K562 (cell line): ENCODE data around the gene CFAP70. TPM values are rescaled to one million over a fixed set of nuclear protein-coding genes. Genes with fewer than 3 reads are reported as not detected.

ENCODE experiments used
- IFI16 ChIP-seq: fragments of 250-450 bp; sonication (Bioruptor Pico); IDR thresholded peaks from 2 replicates; pipeline ENCODE4 v2.1.2; 2022; ENCODE audit warnings: mild to moderate bottlenecking, inconsistent platforms
- ILK ChIP-seq: fragments of 450-650 bp; IDR thresholded peaks from 2 replicates; pipeline ENCODE4 v1.6.1; 2016; ENCODE audit warnings: missing genetic modification characterization, low read depth, mild to moderate bottlenecking, missing compliant biosample characterization, moderate library complexity, borderline replicate concordance
- SIX5 ChIP-seq, 2 experiments: IDR thresholded peaks; 2 replicates each; pipeline ENCODE4 v1.6.1; 2011; ENCODE audit warnings: low read length in 2 of 2, borderline replicate concordance in 1 of 2, low read depth in 1 of 2, mild to moderate bottlenecking in 1 of 2, moderate library complexity in 1 of 2; ENCODE audit not compliant: insufficient read depth in 1 of 2
- ZNF785 ChIP-seq: fragments of 250-450 bp; sonication (Bioruptor Pico); IDR thresholded peaks from 2 replicates; pipeline ENCODE4 v1.4.0; 2020; ENCODE audit warnings: mild to moderate bottlenecking
- polyA plus RNA-seq, 8 experiments: library from polyadenylated mRNA; depleted of rRNA in 4 of 8; stranded (reverse) in 5 of 8; unstranded in 3 of 8; fragments of >200 nt; fragmentation: Nextera tagmentation in 2 of 8; fragmentation: Illumina TruSeq in 1 of 8; extraction: Ambion mirVana in 2 of 8; extraction: Trizol in 1 of 8; gene quantifications; 2 replicates each; pipeline versions ENCODE4 v1.2.1 to v1.2.3, GENCODE V29; 2011 to 2014; ENCODE audit warnings: inconsistent platforms in 1 of 8, missing spikeins in 1 of 8
- total RNA-seq, 7 experiments: library from RNA; depleted of rRNA in 6 of 7; stranded (reverse); fragments of >200 nt in 6 of 7; fragmentation: Illumina TruSeq in 2 of 7; extraction: Trizol in 2 of 7; gene quantifications; 2 replicates each; pipeline versions ENCODE4 v1.2.1 to v1.2.3, GENCODE V29; 2011 to 2021; ENCODE audit warnings: low replicate concordance in 1 of 7
- TF ChIP-seq, protein P1 (sequence below): fragments of 450-650 bp; IDR thresholded peaks from 2 replicates; pipeline ENCODE4 v1.6.1; 2016; ENCODE audit warnings: mild to moderate bottlenecking, moderate library complexity
- TF ChIP-seq, protein P2 (sequence below): sonication (generic); formaldehyde crosslinking; IDR thresholded peaks from 2 replicates; pipeline ENCODE4 v1.8.1; 2023; ENCODE audit warnings: mild to moderate bottlenecking, missing genetic modification reagents
- TF ChIP-seq, protein P3 (sequence below): fragments of 450-650 bp; IDR thresholded peaks from 2 replicates; pipeline ENCODE4 v1.6.1; 2016; ENCODE audit warnings: mild to moderate bottlenecking

Gene CFAP70
- total and polyA plus RNA-seq, 9 of the 15 experiments (the other 6 are each of a cell fraction or from before 2014, with no cell fraction given): 0.27 to 1.6 (median 0.86) TPM

DNA sequence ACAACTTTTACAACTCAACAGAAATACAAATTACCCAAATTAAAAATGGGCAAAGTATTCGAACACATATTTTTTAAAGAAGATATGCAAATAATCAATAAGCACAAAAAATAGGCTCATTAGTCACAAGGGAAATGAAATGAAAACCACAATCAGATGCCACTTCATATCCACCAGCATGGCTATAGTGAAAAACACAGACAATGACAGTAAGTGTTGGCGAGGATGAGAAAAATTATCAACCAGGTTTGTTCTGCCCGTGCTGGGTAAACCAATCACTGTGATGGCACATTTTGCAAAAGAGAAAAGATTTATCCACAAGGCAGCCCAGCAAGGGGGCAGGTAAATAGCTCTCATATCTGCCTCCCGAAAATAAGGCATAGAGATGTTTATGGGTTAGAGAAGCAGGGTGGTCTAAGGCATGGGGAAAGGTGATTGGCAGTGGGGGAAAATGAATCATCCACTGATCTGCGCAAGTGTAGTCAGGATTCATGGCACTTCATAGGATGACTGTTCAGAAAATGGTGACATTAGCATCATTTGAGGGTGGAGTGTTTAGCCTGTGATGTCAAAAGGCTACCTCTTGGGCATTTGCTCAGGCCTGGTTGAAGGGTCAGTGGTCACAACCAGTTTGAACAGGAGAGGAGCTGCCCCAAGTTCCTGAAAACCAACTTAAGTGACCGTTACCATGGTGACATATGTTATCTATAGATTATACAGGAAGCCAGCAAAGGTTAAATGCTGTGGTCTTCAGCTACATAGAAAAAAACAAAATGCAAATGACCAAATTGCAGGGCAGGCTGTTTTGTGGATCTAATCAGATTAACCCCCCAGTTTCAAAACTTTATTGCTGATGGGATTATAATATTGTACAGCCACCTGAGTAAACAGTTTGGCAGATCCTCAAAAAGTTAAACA is 8.0 kb upstream of the CFAP70 start (continued):
- TF ChIP-seq, protein P1, sequence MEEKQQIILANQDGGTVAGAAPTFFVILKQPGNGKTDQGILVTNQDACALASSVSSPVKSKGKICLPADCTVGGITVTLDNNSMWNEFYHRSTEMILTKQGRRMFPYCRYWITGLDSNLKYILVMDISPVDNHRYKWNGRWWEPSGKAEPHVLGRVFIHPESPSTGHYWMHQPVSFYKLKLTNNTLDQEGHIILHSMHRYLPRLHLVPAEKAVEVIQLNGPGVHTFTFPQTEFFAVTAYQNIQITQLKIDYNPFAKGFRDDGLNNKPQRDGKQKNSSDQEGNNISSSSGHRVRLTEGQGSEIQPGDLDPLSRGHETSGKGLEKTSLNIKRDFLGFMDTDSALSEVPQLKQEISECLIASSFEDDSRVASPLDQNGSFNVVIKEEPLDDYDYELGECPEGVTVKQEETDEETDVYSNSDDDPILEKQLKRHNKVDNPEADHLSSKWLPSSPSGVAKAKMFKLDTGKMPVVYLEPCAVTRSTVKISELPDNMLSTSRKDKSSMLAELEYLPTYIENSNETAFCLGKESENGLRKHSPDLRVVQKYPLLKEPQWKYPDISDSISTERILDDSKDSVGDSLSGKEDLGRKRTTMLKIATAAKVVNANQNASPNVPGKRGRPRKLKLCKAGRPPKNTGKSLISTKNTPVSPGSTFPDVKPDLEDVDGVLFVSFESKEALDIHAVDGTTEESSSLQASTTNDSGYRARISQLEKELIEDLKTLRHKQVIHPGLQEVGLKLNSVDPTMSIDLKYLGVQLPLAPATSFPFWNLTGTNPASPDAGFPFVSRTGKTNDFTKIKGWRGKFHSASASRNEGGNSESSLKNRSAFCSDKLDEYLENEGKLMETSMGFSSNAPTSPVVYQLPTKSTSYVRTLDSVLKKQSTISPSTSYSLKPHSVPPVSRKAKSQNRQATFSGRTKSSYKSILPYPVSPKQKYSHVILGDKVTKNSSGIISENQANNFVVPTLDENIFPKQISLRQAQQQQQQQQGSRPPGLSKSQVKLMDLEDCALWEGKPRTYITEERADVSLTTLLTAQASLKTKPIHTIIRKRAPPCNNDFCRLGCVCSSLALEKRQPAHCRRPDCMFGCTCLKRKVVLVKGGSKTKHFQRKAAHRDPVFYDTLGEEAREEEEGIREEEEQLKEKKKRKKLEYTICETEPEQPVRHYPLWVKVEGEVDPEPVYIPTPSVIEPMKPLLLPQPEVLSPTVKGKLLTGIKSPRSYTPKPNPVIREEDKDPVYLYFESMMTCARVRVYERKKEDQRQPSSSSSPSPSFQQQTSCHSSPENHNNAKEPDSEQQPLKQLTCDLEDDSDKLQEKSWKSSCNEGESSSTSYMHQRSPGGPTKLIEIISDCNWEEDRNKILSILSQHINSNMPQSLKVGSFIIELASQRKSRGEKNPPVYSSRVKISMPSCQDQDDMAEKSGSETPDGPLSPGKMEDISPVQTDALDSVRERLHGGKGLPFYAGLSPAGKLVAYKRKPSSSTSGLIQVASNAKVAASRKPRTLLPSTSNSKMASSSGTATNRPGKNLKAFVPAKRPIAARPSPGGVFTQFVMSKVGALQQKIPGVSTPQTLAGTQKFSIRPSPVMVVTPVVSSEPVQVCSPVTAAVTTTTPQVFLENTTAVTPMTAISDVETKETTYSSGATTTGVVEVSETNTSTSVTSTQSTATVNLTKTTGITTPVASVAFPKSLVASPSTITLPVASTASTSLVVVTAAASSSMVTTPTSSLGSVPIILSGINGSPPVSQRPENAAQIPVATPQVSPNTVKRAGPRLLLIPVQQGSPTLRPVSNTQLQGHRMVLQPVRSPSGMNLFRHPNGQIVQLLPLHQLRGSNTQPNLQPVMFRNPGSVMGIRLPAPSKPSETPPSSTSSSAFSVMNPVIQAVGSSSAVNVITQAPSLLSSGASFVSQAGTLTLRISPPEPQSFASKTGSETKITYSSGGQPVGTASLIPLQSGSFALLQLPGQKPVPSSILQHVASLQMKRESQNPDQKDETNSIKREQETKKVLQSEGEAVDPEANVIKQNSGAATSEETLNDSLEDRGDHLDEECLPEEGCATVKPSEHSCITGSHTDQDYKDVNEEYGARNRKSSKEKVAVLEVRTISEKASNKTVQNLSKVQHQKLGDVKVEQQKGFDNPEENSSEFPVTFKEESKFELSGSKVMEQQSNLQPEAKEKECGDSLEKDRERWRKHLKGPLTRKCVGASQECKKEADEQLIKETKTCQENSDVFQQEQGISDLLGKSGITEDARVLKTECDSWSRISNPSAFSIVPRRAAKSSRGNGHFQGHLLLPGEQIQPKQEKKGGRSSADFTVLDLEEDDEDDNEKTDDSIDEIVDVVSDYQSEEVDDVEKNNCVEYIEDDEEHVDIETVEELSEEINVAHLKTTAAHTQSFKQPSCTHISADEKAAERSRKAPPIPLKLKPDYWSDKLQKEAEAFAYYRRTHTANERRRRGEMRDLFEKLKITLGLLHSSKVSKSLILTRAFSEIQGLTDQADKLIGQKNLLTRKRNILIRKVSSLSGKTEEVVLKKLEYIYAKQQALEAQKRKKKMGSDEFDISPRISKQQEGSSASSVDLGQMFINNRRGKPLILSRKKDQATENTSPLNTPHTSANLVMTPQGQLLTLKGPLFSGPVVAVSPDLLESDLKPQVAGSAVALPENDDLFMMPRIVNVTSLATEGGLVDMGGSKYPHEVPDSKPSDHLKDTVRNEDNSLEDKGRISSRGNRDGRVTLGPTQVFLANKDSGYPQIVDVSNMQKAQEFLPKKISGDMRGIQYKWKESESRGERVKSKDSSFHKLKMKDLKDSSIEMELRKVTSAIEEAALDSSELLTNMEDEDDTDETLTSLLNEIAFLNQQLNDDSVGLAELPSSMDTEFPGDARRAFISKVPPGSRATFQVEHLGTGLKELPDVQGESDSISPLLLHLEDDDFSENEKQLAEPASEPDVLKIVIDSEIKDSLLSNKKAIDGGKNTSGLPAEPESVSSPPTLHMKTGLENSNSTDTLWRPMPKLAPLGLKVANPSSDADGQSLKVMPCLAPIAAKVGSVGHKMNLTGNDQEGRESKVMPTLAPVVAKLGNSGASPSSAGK: peak; percentile 21; the same call in 1 of the 2 replicates
- TF ChIP-seq ILK: no peak; the same call in 1 of the 2 replicates
- TF ChIP-seq, protein P2, sequence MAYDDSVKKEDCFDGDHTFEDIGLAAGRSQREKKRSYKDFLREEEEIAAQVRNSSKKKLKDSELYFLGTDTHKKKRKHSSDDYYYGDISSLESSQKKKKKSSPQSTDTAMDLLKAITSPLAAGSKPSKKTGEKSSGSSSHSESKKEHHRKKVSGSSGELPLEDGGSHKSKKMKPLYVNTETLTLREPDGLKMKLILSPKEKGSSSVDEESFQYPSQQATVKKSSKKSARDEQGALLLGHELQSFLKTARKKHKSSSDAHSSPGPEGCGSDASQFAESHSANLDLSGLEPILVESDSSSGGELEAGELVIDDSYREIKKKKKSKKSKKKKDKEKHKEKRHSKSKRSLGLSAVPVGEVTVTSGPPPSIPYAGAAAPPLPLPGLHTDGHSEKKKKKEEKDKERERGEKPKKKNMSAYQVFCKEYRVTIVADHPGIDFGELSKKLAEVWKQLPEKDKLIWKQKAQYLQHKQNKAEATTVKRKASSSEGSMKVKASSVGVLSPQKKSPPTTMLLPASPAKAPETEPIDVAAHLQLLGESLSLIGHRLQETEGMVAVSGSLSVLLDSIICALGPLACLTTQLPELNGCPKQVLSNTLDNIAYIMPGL (CRISPR knock-in tag): no peak
- no peak for TF ChIP-seq ZNF785 (CRISPR knock-in tag)
- TF ChIP-seq IFI16 (CRISPR knock-in tag): no peak
- TF ChIP-seq SIX5 (IDR thresholded peaks at IDR 0.05; ENCODE audit: borderline replicate concordance in 1 of 2, insufficient read depth in 1 of 2, low read depth in 1 of 2, low read length in 2 of 2): no peak
- TF ChIP-seq, protein P3, sequence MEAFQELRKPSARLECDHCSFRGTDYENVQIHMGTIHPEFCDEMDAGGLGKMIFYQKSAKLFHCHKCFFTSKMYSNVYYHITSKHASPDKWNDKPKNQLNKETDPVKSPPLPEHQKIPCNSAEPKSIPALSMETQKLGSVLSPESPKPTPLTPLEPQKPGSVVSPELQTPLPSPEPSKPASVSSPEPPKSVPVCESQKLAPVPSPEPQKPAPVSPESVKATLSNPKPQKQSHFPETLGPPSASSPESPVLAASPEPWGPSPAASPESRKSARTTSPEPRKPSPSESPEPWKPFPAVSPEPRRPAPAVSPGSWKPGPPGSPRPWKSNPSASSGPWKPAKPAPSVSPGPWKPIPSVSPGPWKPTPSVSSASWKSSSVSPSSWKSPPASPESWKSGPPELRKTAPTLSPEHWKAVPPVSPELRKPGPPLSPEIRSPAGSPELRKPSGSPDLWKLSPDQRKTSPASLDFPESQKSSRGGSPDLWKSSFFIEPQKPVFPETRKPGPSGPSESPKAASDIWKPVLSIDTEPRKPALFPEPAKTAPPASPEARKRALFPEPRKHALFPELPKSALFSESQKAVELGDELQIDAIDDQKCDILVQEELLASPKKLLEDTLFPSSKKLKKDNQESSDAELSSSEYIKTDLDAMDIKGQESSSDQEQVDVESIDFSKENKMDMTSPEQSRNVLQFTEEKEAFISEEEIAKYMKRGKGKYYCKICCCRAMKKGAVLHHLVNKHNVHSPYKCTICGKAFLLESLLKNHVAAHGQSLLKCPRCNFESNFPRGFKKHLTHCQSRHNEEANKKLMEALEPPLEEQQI: no peak
